GM18870 (cell line): ENCODE measurements around the gene OR5C1.
"Not testable (repeated sequence)": the region's sequence is repeated elsewhere in the genome, so short reads cannot be mapped to it uniquely, and the experiment has no call there.

ENCODE experiments used
- ATAC-seq: cut with Tn5 transposase; IDR thresholded peaks from one replicate; pipeline ENCODE4 v1.9.1; 2021; ENCODE audit warnings: moderate library complexity; ENCODE audit not compliant: unreplicated experiment

The OR5C1 gene

GRCh38 chr9:122788831-122789230 lies at the start of gene OR5C1:
Gene OR5C1, plus strand, starts transcription at chr9:122788933. Its CDS starts 0 bp downstream, at chr9:122788933.
- ATAC-seq: no peak

DNA sequence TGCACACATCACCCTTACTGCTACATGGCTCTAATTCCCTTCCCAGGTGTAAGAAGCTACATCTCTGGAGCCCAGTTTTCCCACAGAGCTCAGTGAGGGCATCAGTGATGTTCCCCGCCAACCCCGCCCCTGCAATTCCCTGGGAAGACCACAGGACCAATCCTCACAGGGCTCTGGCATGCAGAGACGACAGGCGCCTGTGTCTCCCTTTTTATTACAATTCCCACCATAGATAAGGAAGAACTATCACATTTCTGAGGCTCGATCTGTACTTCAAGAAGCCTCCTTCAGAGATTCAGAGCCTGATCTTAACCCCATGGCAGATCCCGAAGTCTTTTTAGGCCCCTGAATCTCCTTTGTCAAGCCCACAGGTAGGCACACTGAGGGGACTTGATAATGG lies 46.7 kb upstream of the OR5C1 start, which contains the start of gene OR1L6:
Gene OR1L6 (plus strand): TSS at position 301 of the 400 bp plus-strand sequence. CDS start 7,545 bp downstream, outside the sequence.
- ATAC-seq: no peak

DNA sequence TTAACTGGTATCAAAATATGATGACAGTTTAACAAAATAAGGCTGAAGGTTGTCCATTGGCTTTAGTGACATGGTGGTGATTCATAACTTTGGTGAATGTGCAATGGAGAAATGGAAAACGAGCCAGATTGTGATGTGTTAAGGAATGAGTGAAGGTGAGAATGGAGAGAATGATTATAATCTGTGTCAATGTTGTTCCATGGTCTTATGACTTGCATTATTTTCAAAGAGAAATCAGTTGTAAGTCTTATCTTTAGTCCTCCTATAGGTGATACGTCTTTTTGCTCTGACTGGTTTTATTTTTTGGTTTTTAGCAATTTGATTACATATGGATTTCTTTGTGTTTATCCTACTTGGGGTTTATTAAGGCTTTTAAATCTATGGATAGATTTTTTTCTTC lies 33.9 kb upstream of the OR5C1 start:
- ATAC-seq: no peak

- ATAC-seq: no peak
Observed at GRCh38 chr9:122767817-122768216, 20.9 kb upstream of the OR5C1 start.

- no peak for ATAC-seq
Observed at GRCh38 chr9:122777052-122777451, 11.7 kb upstream of the OR5C1 start.

- ATAC-seq: no peak
Observed at GRCh38 chr9:122777935-122778627, 10.7 kb upstream of the OR5C1 start.

DNA sequence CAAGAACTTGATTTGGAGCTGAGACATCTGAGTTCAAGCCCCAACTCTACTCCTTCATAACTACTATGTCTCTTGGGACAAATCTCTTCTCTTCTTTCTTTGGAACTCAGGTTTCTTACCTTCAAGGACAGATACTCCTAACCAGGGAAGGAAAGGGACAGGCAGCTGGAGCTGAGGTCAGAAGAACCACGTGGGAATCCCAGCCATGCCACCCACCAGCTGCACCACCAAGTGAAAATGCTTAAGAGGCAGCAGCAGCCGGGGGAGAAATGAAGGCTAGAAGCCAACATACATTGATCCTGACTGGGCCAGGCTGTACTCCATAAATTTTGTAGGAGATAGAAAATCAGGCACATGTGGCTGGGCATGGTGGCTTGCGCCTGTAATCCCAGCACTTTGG lies 9.6 kb upstream of the OR5C1 start:
- no peak for ATAC-seq

DNA sequence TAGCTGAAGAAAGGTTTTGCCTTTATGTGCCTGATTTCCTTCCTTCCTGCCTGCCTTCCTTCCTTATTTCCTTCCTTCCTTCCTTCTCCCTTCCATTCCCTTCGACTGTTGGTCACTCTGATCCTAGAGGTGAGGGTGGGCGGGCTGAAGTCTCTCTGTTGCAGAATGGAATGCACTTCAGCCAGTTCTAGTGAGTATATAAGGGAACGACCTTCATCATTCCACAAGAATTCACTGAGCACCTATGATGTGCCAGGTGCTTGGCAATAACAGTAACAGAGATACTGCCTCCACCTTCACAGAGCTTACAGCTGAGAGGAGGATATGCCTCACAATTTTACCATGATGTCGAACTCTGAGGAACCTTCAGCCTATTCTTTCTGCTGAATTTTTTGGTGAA lies 8.7 kb upstream of the OR5C1 start:
- no peak for ATAC-seq

DNA sequence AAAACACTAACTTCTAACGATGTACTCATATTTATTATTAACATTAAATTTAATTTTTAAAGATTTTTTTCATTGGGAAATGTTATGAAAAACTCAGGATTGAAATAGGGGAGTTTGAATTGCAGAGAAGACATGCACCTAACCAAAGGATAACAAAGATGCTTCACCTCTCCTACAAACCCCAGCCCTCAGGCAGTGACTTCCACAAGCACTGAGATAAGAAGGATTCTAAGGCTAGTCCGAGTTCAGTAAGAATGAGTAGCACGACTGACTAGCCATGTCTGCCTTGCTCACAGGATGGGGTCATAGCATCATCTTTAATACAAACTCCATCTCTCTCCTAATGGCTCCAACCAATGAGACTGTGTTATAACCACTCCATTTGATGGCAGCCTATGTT lies 7.1 kb upstream of the OR5C1 start:
- ATAC-seq: no peak

- ATAC-seq: no peak
Observed at GRCh38 chr9:122785269-122785668, 3.5 kb upstream of the OR5C1 start.

DNA sequence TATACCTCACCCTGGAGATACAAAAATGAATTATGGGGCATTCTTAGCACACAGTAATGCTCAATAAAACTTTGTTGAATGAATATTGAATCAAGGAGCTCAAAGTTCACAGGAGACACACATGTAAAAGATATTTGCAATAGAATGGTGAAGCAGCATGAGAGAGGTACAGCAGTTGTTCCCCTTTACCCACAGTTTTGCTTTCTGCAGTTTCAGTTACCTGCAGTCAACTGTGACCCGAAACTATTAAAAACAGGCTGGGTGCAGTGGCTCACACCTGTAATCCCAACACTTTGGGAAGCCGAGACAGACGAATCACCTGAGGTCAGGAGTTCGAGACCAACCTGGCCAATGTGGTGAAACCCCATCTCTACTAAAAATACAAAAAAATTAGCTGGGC lies 2.4 kb upstream of the OR5C1 start:
- no peak for ATAC-seq

DNA sequence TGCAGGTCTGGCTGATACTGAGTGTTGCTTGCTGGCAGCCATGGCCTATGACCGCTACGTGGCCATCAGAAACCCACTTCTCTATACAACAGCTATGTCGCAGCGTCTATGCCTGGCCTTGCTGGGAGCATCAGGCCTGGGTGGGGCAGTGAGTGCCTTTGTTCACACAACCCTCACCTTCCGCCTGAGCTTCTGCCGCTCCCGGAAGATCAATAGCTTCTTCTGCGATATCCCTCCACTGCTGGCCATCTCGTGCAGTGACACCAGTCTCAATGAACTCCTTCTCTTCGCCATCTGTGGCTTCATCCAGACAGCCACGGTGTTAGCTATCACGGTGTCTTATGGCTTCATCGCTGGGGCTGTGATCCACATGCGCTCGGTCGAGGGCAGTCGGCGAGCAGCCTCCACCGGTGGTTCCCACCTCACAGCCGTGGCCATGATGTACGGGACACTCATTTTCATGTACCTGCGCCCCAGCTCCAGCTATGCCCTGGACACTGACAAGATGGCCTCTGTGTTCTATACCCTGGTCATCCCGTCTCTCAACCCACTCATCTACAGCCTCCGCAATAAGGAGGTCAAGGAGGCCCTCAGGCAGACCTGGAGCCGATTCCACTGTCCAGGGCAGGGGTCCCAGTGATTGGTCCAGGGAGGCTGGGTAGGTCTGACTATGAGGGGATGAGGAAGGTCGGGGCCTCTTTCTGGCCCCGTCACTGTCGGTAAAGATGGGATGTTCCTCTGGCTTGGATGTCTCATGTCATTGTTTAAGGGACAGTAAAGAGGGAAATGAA lies 718 bp downstream of the OR5C1 start:
- no peak for ATAC-seq

GRCh38 chr9:122791872-122792669 lies 3.3 kb downstream of the OR5C1 start:
- ATAC-seq: no peak

GRCh38 chr9:122797316-122798063 lies 8.8 kb downstream of the OR5C1 start:
- no peak for ATAC-seq

GRCh38 chr9:122800066-122801060 lies 11.6 kb downstream of the OR5C1 start, which contains the start of gene OR1K1:
Gene OR1K1, plus strand, starts transcription at chr9:122800123. Its CDS starts 0 bp downstream, at chr9:122800123.
- no peak for ATAC-seq

- ATAC-seq: no peak
Observed at GRCh38 chr9:122806661-122807060, 17.9 kb downstream of the OR5C1 start.

GRCh38 chr9:122807271-122807900 lies 18.7 kb downstream of the OR5C1 start:
- no peak for ATAC-seq

GRCh38 chr9:122808141-122808540 lies 19.4 kb downstream of the OR5C1 start:
- no peak for ATAC-seq

DNA sequence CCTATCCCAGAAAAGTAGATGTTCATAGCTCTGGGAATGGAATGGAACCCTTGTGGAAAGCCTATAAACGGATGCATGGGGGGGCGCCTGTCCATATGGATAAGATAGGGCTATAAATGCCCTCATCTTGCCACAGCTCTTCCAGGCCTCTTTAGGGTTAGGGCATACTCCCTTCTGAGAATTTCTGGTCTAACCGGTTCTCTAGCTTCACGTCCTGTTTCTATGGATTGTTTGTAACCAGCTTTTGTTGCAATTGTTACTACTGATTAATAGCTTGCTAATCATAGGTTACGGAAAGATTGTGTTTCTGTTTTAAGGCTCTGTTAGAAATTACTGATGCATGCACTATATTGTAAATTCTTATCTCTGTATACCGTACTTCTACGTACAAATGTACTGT lies 20.5 kb downstream of the OR5C1 start:
- not testable (repeated sequence) for ATAC-seq
